NCI-H345 treated with DMSO at 0.1 percent for 48 hours (cell line): ENCODE measurements around the gene BST2.
A peak's percentile ranks its signal among the peaks of the same experiment; 100 is the strongest.

ENCODE experiments used
- DNase-seq: peaks from one replicate; lab custom pipeline; 2025; ENCODE audit not compliant: unreplicated experiment; lab: John Stamatoyannopoulos, UW

Gene BST2, protein sequence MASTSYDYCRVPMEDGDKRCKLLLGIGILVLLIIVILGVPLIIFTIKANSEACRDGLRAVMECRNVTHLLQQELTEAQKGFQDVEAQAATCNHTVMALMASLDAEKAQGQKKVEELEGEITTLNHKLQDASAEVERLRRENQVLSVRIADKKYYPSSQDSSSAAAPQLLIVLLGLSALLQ

DNA sequence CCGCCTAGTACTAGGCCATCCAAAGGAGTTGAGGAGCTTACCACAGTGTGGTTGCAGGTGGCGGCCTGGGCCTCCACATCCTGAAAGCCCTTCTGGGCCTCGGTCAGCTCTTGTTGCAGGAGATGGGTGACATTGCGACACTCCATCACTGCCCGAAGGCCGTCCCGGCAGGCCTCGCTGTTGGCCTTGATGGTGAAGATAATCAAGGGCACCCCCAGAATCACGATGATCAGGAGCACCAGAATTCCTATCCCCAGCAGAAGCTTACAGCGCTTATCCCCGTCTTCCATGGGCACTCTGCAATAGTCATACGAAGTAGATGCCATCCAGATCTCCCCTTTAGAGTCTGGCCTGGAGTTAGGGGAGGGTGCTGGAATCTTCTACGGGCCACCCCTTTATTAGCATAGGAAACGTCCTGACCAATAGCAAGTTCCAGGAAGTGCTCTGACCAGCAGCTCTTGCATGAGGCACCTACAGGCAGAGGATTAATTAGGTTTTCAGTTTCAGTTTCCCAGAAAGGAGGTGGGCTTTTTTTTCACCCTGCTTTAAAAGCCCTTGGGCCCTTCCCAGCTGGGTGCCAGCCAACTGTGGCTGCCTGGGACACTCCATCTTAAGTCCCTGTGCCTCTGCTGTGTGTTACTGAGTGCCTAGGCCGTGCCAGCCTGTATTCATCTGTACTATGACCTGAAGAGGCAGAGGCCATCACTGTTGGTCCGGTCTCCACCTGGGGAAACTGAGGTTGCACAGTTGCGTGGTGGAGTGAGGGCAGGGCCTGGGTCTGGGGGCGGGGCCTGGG, at the start of gene BST2:
TSS of gene BST2 (minus strand) at position 381 of the 796 bp plus-strand sequence. CDS start at position 326, 55 bp downstream.
- no peak for DNase-seq

DNA sequence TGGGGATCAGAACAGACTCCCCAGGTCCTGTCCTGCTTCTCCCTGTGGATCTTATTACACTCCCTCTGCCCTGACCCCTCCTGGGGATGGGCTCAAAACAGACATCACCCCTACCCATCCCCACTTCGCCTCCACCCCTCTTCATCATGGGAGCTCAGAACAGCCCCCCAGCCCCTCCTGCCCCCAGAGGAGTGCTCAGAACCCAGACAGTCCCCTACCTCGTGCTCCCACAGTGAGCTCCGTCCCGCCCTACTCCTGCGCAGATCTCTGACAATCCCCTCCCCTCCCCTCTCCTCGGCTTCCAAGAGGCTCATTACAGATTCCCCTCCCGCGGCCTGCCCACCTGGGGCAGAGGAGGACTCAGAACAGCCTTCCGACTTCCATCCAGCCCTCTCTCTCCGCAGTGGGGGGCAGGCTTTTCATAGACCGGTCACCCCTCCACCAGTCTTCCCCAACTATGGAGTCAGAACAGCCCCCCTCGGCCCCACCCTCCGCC, 49.2 kb upstream of the BST2 start:
- DNase-seq, result peak; percentile 6

DNA sequence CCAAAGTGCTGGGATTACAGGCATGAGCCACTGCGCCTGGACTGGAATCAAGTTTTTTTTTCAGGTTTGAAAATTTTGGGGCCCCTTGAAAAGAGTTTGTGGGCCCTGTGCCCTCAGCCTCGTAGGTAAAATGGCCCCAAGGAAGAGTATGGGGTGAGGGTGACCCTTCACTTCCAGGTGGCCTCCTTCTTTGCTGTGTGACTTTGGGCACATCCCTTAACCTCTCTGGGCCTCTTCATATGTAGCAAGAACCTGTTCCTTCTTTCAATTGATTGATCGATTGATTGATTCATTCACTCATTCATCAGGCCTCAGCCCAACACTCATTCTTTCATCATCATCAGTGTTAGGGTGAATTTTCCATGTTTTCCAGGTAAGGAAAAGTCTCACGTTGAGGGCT, 46.4 kb upstream of the BST2 start:
- no peak for DNase-seq

DNA sequence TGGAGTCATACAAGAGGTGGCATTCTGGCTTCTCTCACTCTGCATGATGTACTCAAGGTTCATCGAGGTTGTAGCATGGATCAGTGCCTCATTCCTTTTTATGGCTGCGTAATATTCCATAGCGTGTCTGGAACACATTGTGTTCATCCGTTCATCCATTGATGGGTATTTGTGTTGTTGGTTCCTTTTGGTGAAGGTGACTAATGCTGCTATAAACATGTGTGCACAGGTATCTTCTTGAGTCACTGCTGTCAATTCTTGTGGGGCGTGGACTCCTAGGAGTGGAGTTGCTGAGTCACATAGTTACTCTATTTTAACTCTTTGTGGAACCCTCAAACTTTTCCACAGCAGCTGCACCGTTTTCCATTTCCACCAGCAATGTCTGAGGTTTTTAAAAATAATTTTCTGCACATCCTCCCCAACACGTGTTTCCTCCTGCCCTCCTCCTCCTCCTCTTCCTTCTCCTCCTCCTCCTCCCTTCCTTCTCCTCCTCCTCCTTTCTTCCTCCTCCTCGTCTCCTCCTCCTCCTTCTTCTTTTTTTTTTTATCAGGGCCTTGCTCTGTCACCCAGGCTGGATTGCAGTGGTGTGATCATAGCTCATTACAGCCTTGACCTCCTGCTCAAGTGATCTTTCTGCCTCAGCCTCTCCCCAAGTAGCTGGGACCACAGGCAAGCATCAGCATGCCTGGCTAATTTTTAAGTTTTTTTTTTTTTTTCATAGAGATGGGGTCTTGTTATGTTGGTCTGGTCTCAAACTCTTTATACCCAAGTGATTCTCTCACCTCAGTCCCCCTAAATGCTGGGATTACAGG, 45.0 kb upstream of the BST2 start:
- DNase-seq, result no peak

DNA sequence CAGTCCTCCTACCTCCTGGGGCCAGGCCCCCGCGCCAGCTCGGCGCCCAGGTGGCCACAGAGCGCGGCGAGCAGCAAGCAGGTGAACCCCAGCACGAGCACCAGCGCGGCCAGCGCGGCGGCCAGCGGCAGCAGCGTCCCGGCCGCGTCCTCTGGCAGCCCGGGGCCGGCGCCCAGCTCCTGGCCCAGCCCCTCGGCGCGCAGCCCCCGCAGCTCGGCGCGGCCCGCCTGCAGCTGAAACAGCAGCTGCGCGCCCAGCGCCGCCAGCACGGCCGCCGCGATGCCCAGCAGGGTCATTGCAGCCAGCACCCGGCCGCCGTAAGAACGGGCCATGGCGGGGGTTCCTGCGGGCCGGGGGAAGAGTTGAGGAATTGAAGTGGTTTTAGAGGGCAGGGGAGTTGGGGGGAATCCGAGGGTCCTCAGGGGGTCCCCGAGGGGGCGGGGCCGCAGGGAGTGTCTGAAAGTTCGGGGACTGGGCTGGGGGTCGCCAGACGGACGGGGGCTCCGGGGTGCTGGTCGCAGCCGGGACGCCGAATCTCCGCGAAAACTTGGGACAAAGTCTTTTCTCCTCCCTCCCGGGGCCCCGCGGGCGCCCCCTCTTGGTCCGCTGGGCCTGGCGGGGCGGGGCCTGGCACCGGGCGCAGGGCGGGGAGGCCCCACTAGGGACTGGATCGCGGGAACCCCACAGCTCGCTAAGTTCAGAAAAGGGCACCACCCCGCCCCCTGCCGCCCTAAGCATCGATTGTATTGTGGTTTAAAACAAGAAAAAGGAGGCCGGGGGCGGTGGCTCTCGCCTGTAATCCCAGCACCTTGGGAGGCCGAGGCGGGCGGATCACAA, 42.9 kb upstream of the BST2 start, which contains the start of gene TMEM221:
TSS of gene TMEM221 (minus strand) at position 538 of the 837 bp plus-strand sequence. CDS start at position 332, 206 bp downstream.
- no peak for DNase-seq

DNA sequence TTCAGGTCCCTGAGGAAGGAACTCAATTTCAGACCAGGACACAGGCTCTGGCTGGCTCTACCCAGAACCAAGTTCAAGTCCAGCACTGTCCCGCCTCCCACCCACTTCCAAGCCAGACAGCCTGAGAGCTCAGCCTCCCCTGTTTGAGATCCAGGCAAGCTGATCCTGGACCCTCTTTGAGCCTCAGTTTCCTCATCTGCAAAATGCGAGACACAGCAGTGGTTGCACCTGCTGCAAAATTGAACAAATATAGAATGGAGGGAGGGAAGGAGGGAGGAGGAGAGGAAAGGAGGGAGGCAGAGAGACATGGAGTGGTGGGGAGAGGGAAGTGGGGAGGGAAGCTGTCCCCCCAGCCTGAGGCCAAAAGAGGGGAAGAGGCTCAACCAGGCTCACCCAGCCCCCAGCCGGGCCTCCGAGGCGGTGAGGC, 42.3 kb upstream of the BST2 start:
- DNase-seq, result no peak

DNA sequence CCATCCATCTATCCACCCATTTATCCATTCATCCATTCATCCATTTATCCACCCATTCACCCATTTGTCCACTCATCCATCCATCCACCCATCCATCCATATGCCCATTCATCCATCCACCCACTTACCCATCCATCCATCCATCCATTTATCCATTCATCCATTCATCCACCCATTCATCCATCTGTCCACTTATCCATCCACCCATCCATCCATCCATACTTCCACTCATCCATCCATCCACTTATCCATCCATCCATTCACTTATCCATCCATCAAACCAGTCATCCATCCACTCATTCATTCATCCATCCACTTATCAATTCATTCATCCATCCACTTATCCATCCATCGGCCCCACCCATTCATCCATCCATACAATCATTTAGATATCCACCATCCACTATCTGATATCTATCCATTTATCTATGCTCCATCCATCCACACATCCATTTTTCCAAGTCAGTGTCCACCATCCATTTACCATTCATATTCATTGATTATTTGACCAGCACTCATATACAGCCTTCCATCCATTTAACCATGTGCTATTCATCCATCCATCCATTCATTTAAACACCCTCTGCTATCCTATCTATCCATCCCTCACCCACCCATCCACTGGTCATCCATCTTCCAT, 40.2 kb upstream of the BST2 start:
- DNase-seq, result no peak

DNA sequence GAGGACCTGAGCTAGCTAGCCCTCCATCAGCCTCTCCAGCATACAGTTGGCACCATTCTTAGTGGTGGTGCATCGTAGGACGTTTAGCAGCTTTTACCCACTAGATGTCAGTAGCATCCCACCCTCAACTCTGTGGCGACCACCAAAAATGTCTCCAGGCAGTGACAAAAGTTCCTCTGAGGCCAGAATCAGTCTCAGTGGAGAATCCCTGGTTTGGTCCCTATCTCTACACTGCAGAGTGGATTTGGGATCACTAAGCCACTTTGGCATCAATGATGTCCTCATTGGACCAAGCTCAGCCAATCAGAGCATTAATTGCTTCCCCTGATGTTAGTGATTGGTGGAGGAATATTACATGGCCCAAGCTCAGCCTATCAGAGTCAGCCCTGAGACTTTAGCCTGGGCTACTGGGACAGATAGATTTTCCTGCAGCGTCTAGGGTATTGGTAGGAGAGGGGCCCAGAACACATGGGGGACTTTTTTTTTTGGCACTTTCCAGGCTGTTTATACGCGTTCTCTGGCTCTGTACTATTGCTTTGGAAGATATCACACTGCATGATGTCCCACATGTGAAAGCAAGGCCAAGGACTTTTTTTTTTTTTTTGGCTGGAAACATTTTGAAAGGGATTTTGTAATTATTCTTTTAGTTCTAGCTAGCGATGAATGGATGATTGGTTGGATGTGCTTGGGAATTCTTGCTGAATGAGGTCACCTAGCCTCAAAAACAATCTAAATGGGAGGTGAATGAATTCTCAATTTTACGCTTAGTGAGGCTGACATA, 36.0 kb upstream of the BST2 start:
- DNase-seq, result no peak

DNA sequence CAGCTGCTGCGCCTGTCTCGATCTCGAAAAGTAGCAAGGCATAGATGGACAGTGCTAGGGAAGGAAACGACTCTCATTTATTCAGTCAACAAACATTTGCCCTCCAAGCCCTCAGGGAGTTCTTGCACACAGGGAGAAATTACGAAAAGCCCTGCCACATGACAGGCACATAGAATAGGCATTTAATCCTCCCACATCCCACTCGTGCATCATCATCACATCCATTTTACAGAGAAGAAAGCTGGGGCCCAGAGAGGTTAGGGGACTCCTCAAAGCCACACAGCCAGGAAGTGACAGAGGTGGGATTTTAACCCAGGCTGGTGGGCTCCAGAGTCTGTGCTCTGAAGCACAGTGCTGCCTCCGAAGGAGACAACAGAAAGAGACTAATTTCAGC, 31.4 kb upstream of the BST2 start:
- DNase-seq, result no peak

DNA sequence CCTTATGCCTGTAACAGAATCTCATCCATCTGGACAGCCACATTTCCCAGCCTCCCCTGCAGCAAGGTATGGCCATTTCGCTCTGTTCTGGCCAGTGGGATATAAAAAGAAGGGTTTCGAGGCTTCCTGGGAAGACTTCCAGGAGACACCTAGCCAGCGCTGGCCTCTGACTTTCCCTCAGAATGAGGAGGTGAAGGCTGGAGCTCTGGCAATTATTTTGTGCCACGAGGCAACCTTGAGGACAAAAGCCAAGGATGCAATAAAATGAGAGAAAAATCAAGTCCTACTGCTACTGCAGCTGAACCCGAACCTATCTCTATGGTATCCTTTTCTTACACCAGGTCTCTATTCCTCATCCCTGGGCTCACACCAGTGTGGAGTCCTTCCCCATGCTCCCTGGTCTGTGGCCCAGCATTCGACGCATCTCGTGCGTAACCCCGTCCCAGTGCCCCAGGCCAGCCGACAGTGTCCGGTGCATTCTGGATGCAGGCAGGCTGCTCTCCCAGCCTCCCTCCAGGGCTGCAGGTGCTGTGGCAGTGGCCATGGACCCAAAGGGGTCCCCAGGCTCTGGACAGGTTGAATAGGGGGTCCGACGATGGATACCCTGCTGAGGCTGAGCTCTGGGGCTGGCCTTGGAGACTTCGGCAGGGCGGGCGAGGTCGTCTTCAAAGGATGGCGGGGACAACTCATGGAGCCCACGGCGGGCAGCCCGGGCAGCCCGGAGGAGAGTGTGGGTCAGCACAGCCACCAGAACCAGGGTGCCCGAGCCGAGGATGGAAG, 30.9 kb upstream of the BST2 start:
- DNase-seq, result no peak

DNA sequence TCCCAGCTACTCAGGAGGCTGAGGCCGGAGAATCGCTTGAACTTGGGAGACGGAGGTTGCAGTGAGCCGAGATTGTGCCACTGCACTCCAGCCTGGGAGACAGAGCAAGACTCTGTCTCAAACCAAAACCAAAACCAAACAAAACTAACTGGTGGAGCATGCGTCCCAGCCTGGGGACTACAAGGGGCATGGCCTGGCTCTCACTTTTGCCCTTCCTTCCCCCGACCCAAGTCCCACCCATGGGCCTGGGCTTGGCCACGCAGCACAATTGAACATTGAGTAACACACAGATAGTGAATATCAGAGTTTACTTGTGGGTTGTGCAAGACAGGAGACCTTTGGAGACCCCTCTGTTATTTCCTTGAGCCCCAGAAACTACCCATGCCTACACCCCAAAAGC, 29.8 kb upstream of the BST2 start:
- no peak for DNase-seq

DNA sequence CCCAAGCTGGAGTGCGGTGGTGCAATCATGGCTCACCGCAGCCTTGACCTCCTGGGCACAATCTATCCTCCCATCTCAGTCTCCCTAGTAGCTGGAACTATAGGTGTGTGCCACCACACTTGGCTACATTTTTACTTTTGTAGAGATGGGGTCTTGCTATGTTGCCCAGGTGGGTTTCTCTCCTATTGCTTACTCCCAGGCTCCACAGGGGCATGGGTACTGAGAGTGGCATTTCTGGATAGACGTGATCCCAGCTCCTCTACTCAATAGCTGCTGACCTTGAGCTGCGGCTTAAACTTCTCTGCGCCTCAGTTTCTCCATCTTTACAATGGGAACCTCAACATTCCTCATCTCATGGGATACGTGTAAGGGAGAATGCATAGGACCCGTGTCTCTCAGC, 26.0 kb upstream of the BST2 start:
- DNase-seq, result no peak

DNA sequence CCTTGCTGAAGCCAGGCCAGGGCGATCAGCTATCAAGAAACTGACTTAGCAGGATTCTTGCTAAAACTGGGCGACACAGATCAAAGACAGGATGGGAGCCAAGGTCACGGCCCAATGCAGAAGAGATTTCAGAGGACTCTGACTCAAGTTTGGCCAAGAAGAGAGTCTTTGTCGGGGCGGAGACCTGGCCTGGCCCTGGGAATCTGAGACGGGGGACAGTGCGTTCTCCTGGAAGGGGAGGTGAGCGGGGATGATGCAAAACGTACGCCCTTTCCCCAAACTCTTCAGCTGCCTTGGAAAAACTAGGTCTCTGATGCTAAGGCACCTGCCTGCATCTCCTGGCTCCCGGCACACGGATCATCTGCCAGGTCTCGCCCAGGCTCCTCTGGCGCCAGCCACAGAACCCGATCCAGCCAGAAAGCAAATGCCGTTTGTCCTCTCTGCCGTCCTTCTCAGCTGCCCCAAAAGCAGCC, 24.2 kb upstream of the BST2 start:
- DNase-seq, result no peak

DNA sequence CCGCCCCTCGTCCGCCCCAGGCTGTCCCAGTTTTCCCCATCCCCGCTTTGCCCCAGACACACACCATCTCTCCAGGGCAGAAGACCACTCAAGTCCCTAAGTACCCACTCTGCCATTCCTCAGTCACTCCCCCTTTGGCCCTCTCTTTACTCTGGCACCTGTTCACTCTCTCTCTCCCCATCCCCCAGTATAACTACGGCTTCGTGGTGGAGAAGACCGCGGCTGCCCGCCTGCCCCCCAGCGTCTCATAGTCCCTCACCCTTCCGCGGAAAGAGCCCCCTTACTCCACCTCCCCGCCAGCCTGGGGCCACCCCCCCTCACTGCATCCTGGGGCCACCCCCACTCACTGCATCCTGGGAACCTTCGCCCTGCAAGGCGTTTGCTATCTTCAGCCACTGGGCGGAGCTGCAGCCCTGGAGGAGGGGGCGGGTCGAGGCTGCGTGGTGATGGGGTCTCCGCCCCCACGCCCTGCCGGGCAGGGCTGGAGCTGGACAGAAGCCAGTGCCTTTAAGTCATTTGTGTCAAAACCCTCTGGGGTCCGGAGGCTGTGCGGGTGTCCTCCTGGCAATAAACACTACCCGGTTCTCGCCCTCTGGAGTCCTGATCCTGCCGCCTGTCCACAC, 19.4 kb upstream of the BST2 start:
- no peak for DNase-seq

DNA sequence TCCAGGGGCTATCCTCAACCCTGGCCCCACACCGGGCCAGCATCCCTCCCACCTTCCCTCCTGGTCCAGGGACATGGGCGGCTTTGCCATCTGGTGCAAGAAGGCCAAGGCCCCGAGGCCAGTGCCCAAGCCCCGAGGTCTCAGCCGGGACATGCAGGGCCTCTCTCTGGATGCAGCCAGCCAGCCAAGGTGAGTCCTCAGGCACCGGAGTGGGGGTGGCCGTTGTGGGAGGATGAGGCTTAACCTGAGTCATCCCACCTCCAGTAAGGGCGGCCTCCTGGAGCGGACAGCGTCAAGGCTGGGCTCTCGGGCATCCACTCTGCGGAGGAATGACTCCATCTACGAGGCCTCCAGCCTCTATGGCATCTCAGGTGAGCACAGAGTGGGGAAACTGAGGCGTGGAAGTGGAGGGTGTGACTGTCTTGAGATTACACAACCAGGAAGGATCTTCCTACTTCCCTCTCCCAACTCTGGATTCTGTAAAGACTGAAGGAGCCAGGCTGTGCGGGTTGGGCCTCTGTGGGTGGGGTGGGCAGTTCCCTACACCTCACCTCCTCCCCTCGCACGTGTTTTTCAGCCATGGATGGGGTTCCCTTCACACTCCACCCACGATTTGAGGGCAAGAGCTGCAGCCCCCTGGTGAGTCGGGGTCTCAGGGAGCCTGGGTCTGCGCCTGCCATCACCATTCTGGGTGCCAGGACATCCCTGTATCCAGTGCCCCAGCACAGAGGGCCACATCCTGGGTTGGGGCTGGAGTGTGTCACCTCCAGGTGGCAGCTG, 18.2 kb upstream of the BST2 start:
- DNase-seq, result no peak

DNA sequence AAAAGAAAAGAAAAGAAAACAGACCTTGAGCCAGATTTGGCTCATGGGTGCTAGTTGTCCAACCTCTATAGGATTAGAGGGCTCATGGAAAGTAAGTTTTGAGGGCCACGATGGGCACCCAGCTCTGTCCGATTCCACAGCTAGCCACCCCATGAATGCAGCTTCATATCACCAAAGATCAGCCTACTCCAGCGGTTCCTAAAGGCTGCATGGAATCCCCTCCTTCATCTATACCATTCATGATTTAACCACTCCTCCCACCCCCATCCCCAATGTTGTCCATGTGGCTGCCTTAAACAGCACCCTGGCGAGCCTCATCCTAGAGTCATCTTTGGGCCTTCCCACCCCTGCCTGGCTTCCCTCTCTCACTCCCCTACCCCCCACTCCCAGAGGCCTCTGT, 16.5 kb upstream of the BST2 start:
- no peak for DNase-seq

DNA sequence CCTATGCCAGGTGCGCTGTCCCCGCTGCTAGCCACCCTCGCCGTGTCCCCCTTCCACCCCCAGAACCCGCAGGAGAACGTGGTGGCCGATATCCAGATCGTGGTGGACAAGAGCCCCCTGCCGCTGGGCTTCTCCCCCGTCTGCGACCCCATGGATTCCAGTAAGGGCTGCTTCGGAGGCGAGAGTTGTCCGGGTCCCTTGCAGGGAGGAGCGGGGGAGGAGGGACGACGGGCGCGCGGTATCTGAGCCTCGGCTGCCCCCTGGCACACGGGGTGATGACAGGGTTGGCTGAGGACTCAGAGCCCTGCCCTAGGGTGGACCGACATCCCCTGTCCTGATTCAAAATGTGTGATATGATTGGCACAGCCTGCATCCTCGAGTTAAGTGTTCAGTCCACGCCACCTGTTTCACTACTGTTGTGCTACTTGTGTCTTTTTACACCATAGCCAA, 15.1 kb upstream of the BST2 start:
- no peak for DNase-seq
